Left lung (tissue), 10 donors: ENCODE measurements around the gene SRSF11. TPM values are rescaled to one million over a fixed set of nuclear protein-coding genes. Genes with fewer than 3 reads are reported as not detected.

Experiments
- ATAC-seq: fragments of 200-7000 bp; cut with Tn5 transposase; one replicate; pipeline ENCODE4 v1.9.1; 2020; ENCODE audit warnings: moderate library complexity
- DNase-seq, 4 donors: peaks; one replicate each; pipeline ENCODE4 v3.0.0-alpha.2; 2013 to 2020
- H3K27ac ChIP-seq, 2 donors: fragments of 200-600 bp; sonication (generic) in 1 of 2; one replicate each; pipeline versions ENCODE4 v1.5.0 to v1.8.0; 2020 to 2021
- H3K27me3 ChIP-seq, 2 donors: fragments of 200-600 bp; sonication (generic) in 1 of 2; one replicate each; pipeline versions ENCODE4 v1.5.0 to v1.8.0; 2020 to 2021
- H3K36me3 ChIP-seq, 2 donors: fragments of 200-600 bp; sonication (generic) in 1 of 2; one replicate each; pipeline versions ENCODE4 v1.5.0 to v1.8.0; 2020 to 2021
- H3K4me1 ChIP-seq, 2 donors: fragments of 200-600 bp; one replicate each; pipeline ENCODE4 v1.8.0; 2021
- H3K4me3 ChIP-seq, 2 donors: fragments of 200-600 bp; sonication (generic) in 1 of 2; one replicate each; pipeline versions ENCODE4 v1.5.0 to v1.8.0; 2020 to 2021; ENCODE audit warnings: mild to moderate bottlenecking in 1 of 2
- H3K9me3 ChIP-seq, 2 donors: fragments of 200-600 bp; sonication (generic) in 1 of 2; one replicate each; pipeline versions ENCODE4 v1.5.0 to v1.8.0; 2020 to 2021
- intact Hi-C, 2 donors: fragments of 100-400 bp; cut with DNase I; formaldehyde crosslinking; loops; one replicate each; pipeline versions ENCODE4 v1.11.2 to v1.14.2; 2022
- polyA plus RNA-seq, 6 donors: library from polyadenylated mRNA; unstranded; fragments of 120-200 nt; gene quantifications; one replicate each; pipeline ENCODE4 v1.2.1, GENCODE V29; 2013; ENCODE audit not compliant: insufficient read length in 6 of 6
- total RNA-seq, 2 donors: library from RNA; stranded (reverse); fragmentation: NEBNext Ultra II Directional; extraction: Animal tissue kit (Norgen Biotek cat#: 25700); gene quantifications; one replicate each; pipeline ENCODE4 v1.2.1, GENCODE V29; 2021
- TF ChIP-seq, protein P1 (sequence below), 2 donors: fragments of 200-600 bp; sonication (generic) in 1 of 2; IDR thresholded peaks; one replicate each; pipeline versions ENCODE4 v1.5.0 to v1.8.0; 2021; ENCODE audit warnings: antibody characterized with exemption in 2 of 2
- donor health status: DM: no; HTN: yes; CAD: no.
- donor health status: DM: no; HTN: no; CAD: no.

Gene SRSF11
- total and polyA plus RNA-seq, 8 donors: 99.1 to 504 (median 462) TPM

DNA sequence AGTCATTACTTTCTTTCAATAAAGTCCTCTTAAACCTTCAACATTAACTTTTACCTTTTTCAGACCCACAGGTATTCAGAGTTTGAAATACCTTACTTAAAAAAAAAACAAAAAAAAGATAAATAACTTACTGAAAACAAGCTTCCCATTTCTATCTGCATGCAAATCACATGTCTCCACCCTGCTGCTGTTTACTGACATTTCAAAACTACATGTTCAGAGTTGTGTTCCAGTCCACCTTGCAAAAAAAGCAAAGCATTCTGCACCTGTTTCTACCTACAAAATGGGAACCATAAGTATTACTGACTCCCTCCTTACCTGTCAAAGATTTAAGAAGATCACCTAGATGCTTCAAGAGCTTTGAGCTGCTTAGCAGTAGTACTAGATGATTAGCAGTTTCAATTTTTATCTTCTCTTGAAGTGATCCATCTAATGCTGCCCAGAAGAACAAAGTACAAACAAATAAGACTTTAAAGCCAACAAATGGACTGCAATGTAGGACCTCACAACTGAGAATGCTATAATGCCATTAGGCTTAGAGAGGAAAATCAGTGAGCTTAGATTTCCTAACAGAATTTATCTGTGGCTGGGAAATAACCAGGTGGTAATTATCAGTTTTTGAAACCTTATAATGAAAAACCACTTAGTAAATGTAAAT, 72.1 kb downstream of the SRSF11 start:
- ATAC-seq (no peak), DNase-seq (no peak)
- H3K4me3 ChIP-seq: no peak overlapping the region
- peaks cover 0 to 66% of the 10 kb centered on the region in 2 donors for H3K36me3 ChIP-seq
- no peaks in the 10 kb centered on the region for H3K4me1 ChIP-seq
- no peaks in the 10 kb centered on the region for H3K9me3 ChIP-seq
- H3K27ac ChIP-seq: no peak overlapping the region
- TF ChIP-seq, protein P1, sequence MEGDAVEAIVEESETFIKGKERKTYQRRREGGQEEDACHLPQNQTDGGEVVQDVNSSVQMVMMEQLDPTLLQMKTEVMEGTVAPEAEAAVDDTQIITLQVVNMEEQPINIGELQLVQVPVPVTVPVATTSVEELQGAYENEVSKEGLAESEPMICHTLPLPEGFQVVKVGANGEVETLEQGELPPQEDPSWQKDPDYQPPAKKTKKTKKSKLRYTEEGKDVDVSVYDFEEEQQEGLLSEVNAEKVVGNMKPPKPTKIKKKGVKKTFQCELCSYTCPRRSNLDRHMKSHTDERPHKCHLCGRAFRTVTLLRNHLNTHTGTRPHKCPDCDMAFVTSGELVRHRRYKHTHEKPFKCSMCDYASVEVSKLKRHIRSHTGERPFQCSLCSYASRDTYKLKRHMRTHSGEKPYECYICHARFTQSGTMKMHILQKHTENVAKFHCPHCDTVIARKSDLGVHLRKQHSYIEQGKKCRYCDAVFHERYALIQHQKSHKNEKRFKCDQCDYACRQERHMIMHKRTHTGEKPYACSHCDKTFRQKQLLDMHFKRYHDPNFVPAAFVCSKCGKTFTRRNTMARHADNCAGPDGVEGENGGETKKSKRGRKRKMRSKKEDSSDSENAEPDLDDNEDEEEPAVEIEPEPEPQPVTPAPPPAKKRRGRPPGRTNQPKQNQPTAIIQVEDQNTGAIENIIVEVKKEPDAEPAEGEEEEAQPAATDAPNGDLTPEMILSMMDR (IDR thresholded peaks at IDR 0.05): no peak
- intact Hi-C loops: no loop called here
- no peaks in the 10 kb centered on the region for H3K27me3 ChIP-seq

DNA sequence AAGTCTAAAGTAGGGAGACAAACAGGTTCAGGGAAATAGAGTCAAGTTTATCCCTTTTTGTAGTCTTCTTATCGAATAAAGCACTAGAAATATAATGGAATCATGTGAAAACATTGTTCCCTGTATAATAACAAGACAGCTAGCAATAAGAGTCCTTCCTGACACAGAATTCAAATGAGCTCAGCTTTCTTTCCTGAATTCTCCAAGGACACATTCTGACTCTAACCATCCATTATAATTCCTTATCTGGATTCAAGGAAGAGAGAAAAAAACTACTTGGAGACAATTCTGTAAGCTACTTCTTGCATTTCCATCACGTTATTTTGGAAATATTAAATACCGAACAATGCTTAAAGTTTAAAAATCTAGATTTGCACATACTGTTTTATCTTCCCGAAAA, 74.6 kb downstream of the SRSF11 start:
- Histone ChIP-seq H3K27me3 (no peaks in the 10 kb centered on the region), H3K4me1 (no peaks in the 10 kb centered on the region), H3K4me3 (no peak overlapping the region), H3K36me3 (peaks cover 0 to 74% of the 10 kb centered on the region in 2 donors), H3K27ac (no peak overlapping the region), H3K9me3 (no peaks in the 10 kb centered on the region)
- intact Hi-C loops: no loop called here
- ATAC-seq (no peak), DNase-seq (no peak)
- TF ChIP-seq, protein P1 (IDR thresholded peaks at IDR 0.05): no peak

DNA sequence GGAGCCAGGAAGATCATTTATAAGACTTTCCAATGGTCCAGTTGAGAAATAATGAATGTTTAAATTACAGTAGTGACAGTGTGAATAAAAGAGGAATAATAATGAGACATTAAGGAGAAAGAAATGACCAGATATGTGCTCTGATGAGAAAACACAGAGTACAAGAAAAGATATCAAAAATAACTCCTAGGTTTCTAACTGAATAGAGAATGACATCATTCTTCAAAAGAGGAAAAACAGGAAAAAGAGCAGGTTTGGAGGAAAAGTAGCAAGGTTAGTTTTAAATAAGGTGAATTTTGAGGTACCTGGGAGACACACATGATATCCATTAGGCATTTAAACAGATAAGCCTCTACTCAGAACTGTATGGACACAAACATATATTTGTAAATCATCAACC, 78.3 kb downstream of the SRSF11 start:
- intact Hi-C loops: no loop called here

More for the DNA sequence above, 78.3 kb downstream of the SRSF11 start:
- Histone ChIP-seq H3K4me3 (no peak overlapping the region), H3K9me3 (no peaks in the 10 kb centered on the region), H3K36me3 (peaks cover 0 to 52% of the 10 kb centered on the region in 2 donors), H3K27me3 (no peaks in the 10 kb centered on the region), H3K4me1 (no peaks in the 10 kb centered on the region), H3K27ac (no peak overlapping the region)
- TF ChIP-seq, protein P1 (IDR thresholded peaks at IDR 0.05): no peak
- ATAC-seq: no peak
- no peak for DNase-seq

Other genes starting within 250 kb of the SRSF11 start
- 10 to 100 TPM; 12.0 to 12.5 TPM for gene LRRC40, start 15.8 kb upstream of the SRSF11 start, total RNA-seq
- 10 to 100 TPM; 18.5 to 28.8 (median 25.8) TPM for gene LRRC40, start 15.8 kb upstream of the SRSF11 start, polyA plus RNA-seq
- gene ANKRD13C, start 133.3 kb downstream of the SRSF11 start, total RNA-seq: 10 to 100 TPM; 19.1 to 19.5 TPM
- 10 to 100 TPM; 23.3 to 31.0 (median 27.9) TPM for gene ANKRD13C, start 133.3 kb downstream of the SRSF11 start, polyA plus RNA-seq
- 1 to 10 TPM; 6.5 to 8.1 TPM for gene CTH, start 189.9 kb downstream of the SRSF11 start, total RNA-seq
- 10 to 100 TPM in 1 of 6 donors, 1 to 10 TPM in 5; 6.7 to 10.3 (median 8.1) TPM for gene CTH, start 189.9 kb downstream of the SRSF11 start, polyA plus RNA-seq